HG02870 (cell line): Measurements from ENCODE around the gene XAB2.

Experiments used
- ATAC-seq: cut with Tn5 transposase; IDR thresholded peaks from one replicate; pipeline ENCODE4 v1.9.1; 2021; ENCODE audit warnings: mild to moderate bottlenecking, moderate library complexity; ENCODE audit not compliant: unreplicated experiment

XAB2 gene

DNA sequence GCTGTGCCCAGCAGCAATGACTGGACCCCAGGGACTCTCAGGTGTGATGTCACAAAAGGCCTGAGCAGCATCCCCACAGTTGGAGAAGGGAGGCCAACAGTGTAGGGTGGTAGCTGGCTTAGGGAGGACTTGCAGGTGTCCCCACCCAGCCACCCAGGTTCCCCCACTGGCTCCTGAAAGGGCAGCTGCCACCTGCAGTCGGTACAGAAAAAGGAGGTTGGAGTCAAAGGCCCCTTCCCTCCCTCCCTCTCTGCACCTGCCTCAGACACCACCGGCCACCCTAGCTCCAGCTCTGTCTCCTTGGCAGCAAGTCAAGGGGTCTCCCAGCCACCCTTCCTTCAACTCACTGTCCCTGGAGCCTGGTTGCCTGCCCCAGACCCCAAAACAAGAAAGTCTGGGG, 4.4 kb upstream of the XAB2 start, which contains the start of gene PCP2:
TSS of gene PCP2 (minus strand) at position 22 of the 400 bp plus-strand sequence. CDS start 262 bp downstream, outside the sequence.
- ATAC-seq = no peak

DNA sequence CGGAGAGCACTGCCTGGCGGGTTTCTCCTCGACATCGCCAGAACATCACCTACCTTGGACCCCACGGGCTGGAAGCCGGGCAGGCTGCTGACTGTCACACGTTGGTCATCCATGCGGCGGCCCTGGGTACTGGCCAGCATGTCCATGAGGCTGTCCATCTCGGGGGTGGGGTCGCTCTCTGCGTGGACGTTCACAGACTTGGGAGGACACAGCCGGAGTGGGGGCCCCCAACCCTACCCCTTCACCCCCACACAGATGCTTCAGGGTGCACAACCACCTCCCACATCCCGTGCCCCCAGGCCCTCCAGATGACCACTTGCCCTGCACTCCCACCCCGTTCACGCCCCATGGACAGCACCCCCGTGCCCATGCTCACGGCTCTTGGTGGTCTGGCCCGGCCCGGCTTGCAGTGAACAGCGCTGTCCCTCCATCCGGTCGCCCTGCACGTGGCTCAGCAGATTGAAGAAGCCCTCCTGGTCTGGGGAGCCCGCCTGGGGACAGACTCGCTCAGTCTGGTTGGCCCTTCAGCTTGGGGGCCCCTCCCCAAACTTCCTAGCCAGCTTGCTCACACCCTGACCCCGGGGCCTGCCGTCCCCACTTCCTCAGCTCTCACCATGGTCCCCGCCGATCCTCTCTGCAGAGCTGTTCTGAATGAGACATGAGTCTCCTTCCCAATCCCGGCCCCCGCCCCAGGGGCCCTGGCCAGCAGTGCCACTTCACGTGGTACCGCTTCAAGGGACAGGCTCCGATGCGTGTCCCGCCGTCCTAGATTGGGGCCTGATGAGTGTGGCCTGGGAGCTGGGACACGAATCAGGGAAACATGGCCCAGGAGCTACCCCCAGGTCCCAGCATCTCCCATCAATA, 3.2 kb upstream of the XAB2 start:
- ATAC-seq = no peak

GRCh38 chr19:7631577-7631976, 2.2 kb upstream of the XAB2 start:
- ATAC-seq = no peak

DNA sequence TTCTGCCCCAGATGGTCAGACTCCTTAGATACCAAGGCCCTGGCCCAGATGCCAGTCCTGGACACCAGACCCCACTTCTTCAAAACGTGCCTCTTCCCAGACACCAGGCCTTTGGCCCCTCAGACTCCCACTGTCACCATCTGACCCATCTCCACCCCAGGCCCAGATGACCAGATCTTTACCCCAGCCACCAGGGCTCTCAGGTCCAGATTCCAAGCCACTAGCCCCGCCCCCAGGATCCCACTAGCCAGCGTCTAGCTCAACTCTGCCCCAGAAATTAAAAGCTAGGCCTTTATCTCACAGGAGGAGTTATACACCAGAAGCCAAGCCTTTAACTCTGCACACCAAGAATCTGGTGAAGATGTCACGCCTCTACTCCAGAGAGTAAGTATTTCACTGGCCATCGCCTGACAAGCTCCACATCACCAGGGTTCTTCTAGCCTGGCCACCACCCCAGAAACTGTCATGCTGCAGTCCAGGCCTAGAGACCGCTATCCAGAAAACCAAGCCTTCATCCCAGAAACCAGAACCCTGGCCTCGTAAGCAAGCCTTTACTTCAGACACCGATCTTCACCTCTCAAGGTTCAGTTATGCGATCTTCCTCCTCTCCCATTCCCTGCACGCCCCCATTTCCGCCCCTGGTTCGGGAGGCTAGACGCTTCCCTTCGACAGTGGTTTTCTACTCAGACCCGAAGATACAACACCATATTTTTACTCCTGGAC, 595 bp downstream of the XAB2 start:
- ATAC-seq = no peak

GRCh38 chr19:7627166-7627565, 2.2 kb downstream of the XAB2 start:
- no peak for ATAC-seq

GRCh38 chr19:7625763-7626372, 3.5 kb downstream of the XAB2 start:
- no peak for ATAC-seq

- no peak for ATAC-seq
These were observed 4.5 kb downstream of the XAB2 start for GRCh38 chr19:7624810-7625209.

DNA sequence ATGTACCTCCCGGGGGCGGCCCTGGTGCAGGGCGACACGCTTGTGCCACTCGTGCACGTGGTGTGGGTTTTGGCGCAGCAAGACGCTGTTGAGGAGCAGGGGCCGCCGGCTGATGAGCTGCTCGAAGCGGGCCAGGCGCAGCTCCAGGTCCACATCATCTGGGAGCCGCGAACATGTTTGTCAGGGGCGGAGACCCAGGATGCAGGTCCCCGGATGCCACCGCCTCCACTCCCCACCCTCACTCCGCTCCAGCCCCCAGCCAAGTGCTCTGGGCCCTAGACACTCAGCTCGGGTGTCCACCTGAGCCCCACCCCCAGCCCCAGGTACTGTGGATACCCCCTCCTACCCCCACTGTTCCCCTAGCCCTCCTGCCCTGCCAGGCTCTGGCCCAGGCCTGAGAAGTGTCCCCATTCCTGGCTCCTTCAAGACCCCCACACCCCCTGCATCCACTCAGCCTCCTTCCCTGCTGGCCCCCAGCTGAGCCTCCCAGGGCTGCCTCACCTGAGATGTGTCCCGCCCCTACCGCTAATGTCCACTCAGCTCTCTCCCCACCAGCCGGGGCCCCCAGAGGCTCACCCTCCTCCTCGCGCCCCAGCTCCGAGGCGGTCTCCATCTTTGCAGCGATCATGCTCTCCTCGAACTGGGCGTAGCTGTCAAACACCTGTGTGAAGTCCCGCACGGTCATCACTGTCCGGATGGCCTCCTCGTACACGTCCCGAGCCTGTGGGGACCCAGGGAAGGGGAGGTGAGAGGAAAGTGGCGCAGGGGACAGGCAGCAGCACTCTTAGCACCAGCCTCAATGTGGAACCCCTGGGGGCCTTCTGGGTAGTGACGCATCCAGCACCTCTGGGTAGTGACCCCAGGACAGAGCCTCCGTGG, 5.4 kb downstream of the XAB2 start:
- ATAC-seq = no peak

- ATAC-seq = no peak
These were observed 6.2 kb downstream of the XAB2 start for GRCh38 chr19:7622933-7623685.

- ATAC-seq = no peak
These were observed 8.6 kb downstream of the XAB2 start for GRCh38 chr19:7620442-7621412.

GRCh38 chr19:7619671-7620441, 9.5 kb downstream of the XAB2 start:
- ATAC-seq = no peak

- no peak for ATAC-seq
These were observed 10.4 kb downstream of the XAB2 start for GRCh38 chr19:7618771-7619510.

DNA sequence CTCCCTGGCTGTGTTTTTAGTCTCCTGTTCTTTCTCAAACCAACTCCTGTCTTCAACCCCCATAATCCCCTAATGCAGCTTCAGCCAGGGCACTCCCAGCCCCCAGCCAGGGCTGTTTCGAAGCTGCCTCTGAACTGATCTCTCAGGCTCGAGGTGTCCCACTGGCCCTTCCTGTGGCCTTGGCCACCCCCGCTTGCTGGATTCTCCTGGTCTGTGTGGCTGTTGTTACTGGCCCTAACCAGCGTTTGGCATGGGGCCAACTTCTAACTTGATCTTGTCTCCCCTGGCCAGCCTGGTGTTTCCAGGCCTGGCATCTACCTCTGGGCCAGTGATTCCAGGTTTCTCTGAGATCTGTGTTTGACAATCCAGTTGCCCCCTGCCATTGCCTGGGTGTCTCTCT, 11.0 kb downstream of the XAB2 start:
- ATAC-seq = no peak

- ATAC-seq = no peak
These were observed 11.6 kb downstream of the XAB2 start for GRCh38 chr19:7617735-7618134.

DNA sequence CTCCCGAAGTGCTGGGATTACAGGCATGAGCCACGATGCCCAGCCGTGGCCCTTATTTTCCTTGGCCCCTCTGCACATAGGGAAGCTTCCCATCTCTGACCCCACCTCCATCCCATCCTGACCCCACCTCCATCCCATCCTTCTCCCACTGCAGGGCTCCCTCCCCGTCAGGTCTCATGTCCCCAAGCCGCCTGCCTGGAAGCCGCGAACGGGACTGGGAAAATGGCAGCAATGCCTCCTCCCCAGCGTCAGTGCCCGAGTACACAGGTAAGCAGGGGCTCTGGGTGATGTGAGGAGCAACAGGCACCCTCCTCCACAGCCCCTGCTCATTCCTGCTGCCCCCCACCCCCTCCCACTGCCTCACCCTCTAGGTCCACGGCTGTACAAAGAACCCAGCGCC, 12.2 kb downstream of the XAB2 start:
- ATAC-seq = no peak

DNA sequence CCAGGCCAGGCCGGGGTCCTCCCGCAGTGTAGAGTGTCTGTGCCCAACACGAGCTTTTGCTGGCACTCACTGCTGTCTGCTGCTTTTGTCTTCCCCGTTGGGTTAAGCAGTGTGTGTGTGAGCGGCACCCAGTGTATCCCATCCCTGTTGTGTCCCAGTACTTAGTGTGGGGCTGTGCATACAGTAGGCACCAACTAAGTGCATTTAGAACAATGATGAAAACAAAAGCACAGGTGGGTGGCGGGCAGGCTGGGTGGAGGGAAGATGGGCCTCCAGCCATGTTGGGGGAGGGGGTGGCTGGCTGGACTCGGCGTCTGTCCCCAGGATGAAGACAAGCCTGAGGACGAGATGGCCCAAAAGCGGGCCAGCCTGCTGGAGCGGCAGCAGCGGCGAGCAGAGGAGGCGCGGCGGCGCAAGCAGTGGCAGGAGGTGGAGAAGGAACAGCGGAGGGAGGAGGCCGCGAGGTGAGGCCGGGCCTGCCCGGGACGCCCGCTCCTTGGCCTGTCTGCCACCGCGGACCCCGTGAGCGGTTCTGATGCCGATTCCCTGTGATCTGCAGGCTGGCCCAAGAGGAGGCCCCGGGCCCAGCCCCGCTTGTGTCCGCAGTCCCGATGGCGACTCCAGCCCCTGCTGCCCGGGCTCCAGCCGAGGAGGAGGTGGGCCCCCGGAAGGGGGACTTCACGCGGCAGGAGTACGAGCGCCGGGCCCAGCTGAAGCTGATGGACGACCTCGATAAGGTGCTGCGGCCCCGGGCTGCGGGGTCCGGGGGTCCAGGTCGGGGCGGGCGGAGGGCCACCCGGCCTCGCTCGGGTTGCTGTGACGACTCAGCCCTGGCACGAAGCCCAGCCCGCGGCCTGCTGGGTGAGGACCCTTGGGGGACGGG, 14.2 kb downstream of the XAB2 start:
- no peak for ATAC-seq
